HCEC 1CT (cell line): ENCODE measurements around the gene NR3C2.

Experiments
- DNase-seq: peaks from one replicate; pipeline ENCODE4 v3.0.0-alpha.2; 2017

NR3C2 gene

GRCh38 chr4:148441986-148442831, at the start of gene NR3C2:
NR3C2 (minus strand) TSS chr4:148442414.
- DNase-seq = peak; percentile 87

GRCh38 chr4:148487181-148487580, 45.0 kb upstream of the NR3C2 start:
- DNase-seq = no peak

- no peak for DNase-seq
Observed at GRCh38 chr4:148481636-148482035, 39.4 kb upstream of the NR3C2 start.

GRCh38 chr4:148477276-148477675, 35.1 kb upstream of the NR3C2 start:
- no peak for DNase-seq

- DNase-seq = no peak
Observed at GRCh38 chr4:148469938-148470337, 27.7 kb upstream of the NR3C2 start.

- no peak for DNase-seq
Observed at GRCh38 chr4:148454835-148455234, 12.6 kb upstream of the NR3C2 start.

GRCh38 chr4:148453833-148454232, 11.6 kb upstream of the NR3C2 start:
- no peak for DNase-seq

GRCh38 chr4:148452970-148453369, 10.8 kb upstream of the NR3C2 start:
- no peak for DNase-seq

GRCh38 chr4:148449921-148450320, 7.7 kb upstream of the NR3C2 start:
- no peak for DNase-seq

- no peak for DNase-seq
Observed at GRCh38 chr4:148448141-148448540, 5.9 kb upstream of the NR3C2 start.

GRCh38 chr4:148447681-148448080, 5.5 kb upstream of the NR3C2 start:
- DNase-seq = no peak

- DNase-seq = no peak
Observed at GRCh38 chr4:148445860-148446330, 3.7 kb upstream of the NR3C2 start.

GRCh38 chr4:148445071-148445859, 3.1 kb upstream of the NR3C2 start:
- no peak for DNase-seq

GRCh38 chr4:148444296-148445070, 2.3 kb upstream of the NR3C2 start:
- DNase-seq = no peak

- no peak for DNase-seq
Observed at GRCh38 chr4:148443512-148444295, 1.5 kb upstream of the NR3C2 start.

GRCh38 chr4:148442832-148443511, 758 bp upstream of the NR3C2 start:
- DNase-seq = no peak

GRCh38 chr4:148441624-148441985, 609 bp downstream of the NR3C2 start:
- DNase-seq = no peak

- DNase-seq = no peak
Observed at GRCh38 chr4:148438047-148438446, 4.2 kb downstream of the NR3C2 start.

GRCh38 chr4:148437439-148437838, 4.8 kb downstream of the NR3C2 start:
- no peak for DNase-seq

- no peak for DNase-seq
Observed at GRCh38 chr4:148436512-148436911, 5.7 kb downstream of the NR3C2 start.

- no peak for DNase-seq
Observed at GRCh38 chr4:148435654-148436406, 6.4 kb downstream of the NR3C2 start.
